ENCODE results near the gene DPYSL4. TPM values are rescaled to one million over a fixed set of nuclear protein-coding genes. Genes with fewer than 3 reads are reported as not detected.

Gene DPYSL4
- total RNA-seq, 2 donors from 2014 or later = 4.1 to 22.6 TPM

DNA sequence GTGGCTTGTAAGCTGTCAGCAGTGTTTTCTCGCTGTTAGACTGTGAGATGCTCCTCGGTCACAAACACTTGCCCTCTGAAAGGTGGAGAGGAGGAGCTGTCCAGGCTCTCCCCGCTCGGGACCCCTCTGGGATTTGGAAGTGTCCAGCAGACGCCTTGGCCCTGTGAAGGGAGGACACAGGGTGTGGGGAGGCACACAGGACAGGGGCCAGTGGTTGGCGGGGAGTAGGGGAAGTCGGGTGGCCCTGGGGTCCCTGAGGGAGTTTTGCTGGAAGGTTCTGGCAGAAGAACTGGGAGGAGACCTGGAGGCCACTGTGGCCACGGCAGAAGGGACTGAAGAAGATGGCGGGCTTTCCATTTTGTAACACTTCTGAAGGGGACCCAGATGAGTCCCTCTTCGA is 47.2 kb upstream of the DPYSL4 start:
- Histone ChIP-seq H3K27me3 (replicated peaks; ENCODE audit: insufficient read depth) (no peaks in the 10 kb centered on the region), H3K36me3 (no peaks in the 10 kb centered on the region), H3K27ac (no peak overlapping the region), H3K4me1 (replicated peaks) (no peaks in the 10 kb centered on the region), H3K9me3 (no peaks in the 10 kb centered on the region), H3K4me3 (no peak overlapping the region)
- DNase-seq (ENCODE audit: low spot score) = no peak
- TF ChIP-seq POLR2AphosphoS5 (IDR thresholded peaks at IDR 0.05) = no peak
- TF ChIP-seq POLR2A (IDR thresholded peaks at IDR 0.05) = no peak
- TF ChIP-seq, protein P1, sequence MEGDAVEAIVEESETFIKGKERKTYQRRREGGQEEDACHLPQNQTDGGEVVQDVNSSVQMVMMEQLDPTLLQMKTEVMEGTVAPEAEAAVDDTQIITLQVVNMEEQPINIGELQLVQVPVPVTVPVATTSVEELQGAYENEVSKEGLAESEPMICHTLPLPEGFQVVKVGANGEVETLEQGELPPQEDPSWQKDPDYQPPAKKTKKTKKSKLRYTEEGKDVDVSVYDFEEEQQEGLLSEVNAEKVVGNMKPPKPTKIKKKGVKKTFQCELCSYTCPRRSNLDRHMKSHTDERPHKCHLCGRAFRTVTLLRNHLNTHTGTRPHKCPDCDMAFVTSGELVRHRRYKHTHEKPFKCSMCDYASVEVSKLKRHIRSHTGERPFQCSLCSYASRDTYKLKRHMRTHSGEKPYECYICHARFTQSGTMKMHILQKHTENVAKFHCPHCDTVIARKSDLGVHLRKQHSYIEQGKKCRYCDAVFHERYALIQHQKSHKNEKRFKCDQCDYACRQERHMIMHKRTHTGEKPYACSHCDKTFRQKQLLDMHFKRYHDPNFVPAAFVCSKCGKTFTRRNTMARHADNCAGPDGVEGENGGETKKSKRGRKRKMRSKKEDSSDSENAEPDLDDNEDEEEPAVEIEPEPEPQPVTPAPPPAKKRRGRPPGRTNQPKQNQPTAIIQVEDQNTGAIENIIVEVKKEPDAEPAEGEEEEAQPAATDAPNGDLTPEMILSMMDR (IDR thresholded peaks at IDR 0.05) = no peak
- WGBS = 85% methylated on average over 10 of the region's 10 CpGs
- intact Hi-C loops (cut with DNase I) = no loop called here

DNA sequence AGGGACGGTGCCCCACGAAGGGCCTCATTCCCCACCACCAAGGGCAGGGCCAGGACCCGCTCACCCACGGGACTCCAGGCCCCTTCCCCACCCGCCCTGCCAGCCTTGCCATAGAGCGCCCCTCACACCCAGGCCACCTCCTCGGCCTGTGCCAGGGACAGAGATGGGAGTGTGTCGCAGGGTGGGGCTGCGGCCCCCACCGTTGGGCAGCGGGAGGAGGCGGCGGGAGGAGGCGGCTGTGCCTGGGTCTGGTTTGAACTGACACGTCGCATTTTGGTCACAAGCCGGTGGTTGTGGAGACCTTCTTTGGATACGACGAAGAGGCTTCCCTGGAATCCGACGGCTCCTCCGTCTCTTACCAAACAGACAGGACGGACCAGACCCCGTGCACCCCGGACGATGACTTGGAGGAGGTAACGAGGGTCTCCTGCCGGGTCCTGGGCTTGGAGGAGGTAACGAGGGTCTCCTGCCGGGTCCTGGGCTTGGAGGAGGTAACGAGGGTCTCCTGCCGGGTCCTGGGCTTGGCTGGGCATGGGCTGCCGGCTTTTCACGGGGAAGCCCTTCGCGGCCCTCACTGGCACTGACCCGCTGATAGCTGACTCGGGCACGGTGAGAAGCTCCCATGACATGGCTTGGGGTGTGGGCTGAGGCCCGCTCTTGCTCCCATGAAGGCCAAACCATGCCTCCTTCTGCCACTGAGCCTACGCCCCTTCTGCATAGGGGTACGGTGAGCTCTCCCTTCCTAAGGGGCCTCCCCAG is 46.4 kb upstream of the DPYSL4 start:
- DNase-seq (ENCODE audit: low spot score) = no peak
- Histone ChIP-seq H3K27me3 (replicated peaks; ENCODE audit: insufficient read depth) (no peaks in the 10 kb centered on the region), H3K9me3 (no peaks in the 10 kb centered on the region), H3K36me3 (no peaks in the 10 kb centered on the region), H3K4me3 (no peak overlapping the region), H3K4me1 (replicated peaks) (no peaks in the 10 kb centered on the region), H3K27ac (no peak overlapping the region)
- WGBS = 95% methylated on average over 40 of the region's 42 CpGs
- TF ChIP-seq POLR2AphosphoS5 (IDR thresholded peaks at IDR 0.05) = no peak
- TF ChIP-seq, protein P1 (IDR thresholded peaks at IDR 0.05) = no peak
- TF ChIP-seq POLR2A (IDR thresholded peaks at IDR 0.05) = no peak
- intact Hi-C loops (cut with DNase I) = loop anchor here (5.0 to 10.0 kb wide), 2 partner anchors 106 to 253 kb away; no protein-coding TSS in a partner anchor

GRCh38 chr10:132141076-132141475 is 45.7 kb upstream of the DPYSL4 start:
- Histone ChIP-seq H3K27me3 (replicated peaks; ENCODE audit: insufficient read depth) (no peaks in the 10 kb centered on the region), H3K4me3 (no peak overlapping the region), H3K27ac (no peak overlapping the region), H3K36me3 (no peaks in the 10 kb centered on the region), H3K9me3 (no peaks in the 10 kb centered on the region), H3K4me1 (replicated peaks) (no peaks in the 10 kb centered on the region)
- 81% methylated on average over 7 of the region's 7 CpGs for WGBS
- DNase-seq (ENCODE audit: low spot score) = no peak
- TF ChIP-seq POLR2AphosphoS5 (IDR thresholded peaks at IDR 0.05) = no peak
- TF ChIP-seq, protein P1 (IDR thresholded peaks at IDR 0.05) = no peak
- no peak for TF ChIP-seq POLR2A (IDR thresholded peaks at IDR 0.05)
- intact Hi-C loops (cut with DNase I) = loop anchor here (5.0 to 10.0 kb wide), 2 partner anchors 106 to 254 kb away; no protein-coding TSS in a partner anchor

DNA sequence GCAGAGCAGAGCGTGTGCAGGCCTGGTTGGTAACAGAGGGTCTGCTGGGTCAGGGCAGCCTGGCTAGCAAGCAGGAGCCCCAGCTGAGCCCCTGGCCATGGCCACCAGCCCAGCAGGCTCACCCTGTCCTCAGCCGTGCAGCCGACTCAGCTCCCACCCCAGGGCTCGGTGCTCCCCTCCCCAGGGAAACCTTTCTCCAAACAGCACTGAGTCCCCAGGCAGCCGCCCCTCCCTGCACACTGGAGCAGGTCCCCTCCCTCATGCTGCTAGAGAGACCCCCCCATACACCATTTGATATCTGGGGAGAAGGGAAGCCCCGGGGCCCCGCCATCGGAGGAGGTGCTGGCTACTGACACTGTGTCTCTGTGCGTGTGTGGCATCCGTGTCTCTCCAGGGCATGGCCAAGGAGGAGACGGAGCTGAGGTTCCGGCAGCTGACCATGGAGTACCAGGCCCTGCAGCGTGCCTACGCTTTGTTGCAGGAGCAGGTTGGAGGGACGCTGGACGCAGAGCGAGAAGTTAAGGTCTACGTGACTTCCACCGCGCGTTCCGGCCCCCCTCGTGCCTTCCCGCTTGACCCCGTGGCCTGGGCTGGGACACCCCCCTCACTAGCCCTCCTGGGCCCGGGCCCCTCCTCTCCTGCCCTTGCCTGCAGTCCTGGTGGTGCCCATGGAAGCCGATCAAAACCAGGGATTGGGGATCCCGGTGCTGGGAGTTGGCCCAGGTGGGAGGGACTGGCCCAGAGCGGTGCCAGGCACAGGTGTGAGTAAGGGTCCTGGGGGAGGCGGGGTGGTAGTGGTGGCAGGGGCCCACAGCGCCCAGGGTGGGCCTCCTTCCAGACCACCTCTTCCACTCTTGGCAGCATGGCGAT is 45.0 kb upstream of the DPYSL4 start:
- no peaks in the 10 kb centered on the region for H3K4me1 ChIP-seq (replicated peaks)
- 84% methylated on average over 28 of the region's 32 CpGs for WGBS

More for the DNA sequence above, 45.0 kb upstream of the DPYSL4 start:
- no peak overlapping the region for H3K4me3 ChIP-seq
- intact Hi-C loops (cut with DNase I) = loop anchor here (5.0 to 10.0 kb wide), 2 partner anchors 107 to 254 kb away; no protein-coding TSS in a partner anchor
- H3K9me3 ChIP-seq = no peaks in the 10 kb centered on the region
- no peaks in the 10 kb centered on the region for H3K27me3 ChIP-seq (replicated peaks; ENCODE audit: insufficient read depth)
- TF ChIP-seq POLR2AphosphoS5 (IDR thresholded peaks at IDR 0.05) (no peak), POLR2A (IDR thresholded peaks at IDR 0.05) (no peak)
- TF ChIP-seq, protein P1 (IDR thresholded peaks at IDR 0.05) = no peak
- no peak overlapping the region for H3K27ac ChIP-seq
- no peaks in the 10 kb centered on the region for H3K36me3 ChIP-seq
- DNase-seq (ENCODE audit: low spot score) = no peak

All from prostate gland (tissue), 2 donors.